CD14-positive monocyte (primary cell): ENCODE results near the gene STARD13. TPM values are rescaled to one million over a fixed set of nuclear protein-coding genes. Genes with fewer than 3 reads are reported as not detected.

Experiments used
- DNase-seq, 3 donors: peaks; one replicate each; pipeline ENCODE4 v3.0.0-alpha.2; 2011 to 2022
- H2AFZ ChIP-seq: 2 replicates; pipeline ENCODE4 v1.6.0; 2012; ENCODE audit warnings: mild to moderate bottlenecking, low read depth, low read length, inconsistent platforms; ENCODE audit not compliant: insufficient read depth, poor library complexity, severe bottlenecking
- H3K27ac ChIP-seq, 2 donors: 1 replicate in 1 of 2; 2 replicates in 1 of 2; pipeline ENCODE4 v1.5.1; 2012 to 2013; ENCODE audit warnings: low read length in 2 of 2, control low read depth in 1 of 2, inconsistent platforms in 1 of 2, low read depth in 1 of 2, mild to moderate bottlenecking in 1 of 2
- H3K27me3 ChIP-seq, 2 donors: one replicate each; pipeline versions ENCODE4 v1.6.0 to v1.6.1; 2011 to 2013; ENCODE audit warnings: low read length in 2 of 2; ENCODE audit not compliant: control insufficient read depth in 2 of 2, insufficient read depth in 2 of 2
- H3K36me3 ChIP-seq, 2 donors: replicated peaks in 1 of 2; 1 replicate in 1 of 2; 2 replicates in 1 of 2; pipeline versions ENCODE4 v1.5.1 to v1.6.1; 2012 to 2013; ENCODE audit warnings: low read length in 2 of 2, control low read depth in 1 of 2, inconsistent platforms in 1 of 2, mild to moderate bottlenecking in 1 of 2; ENCODE audit not compliant: insufficient read depth in 2 of 2, control insufficient read depth in 1 of 2
- H3K4me1 ChIP-seq, 2 donors: 1 replicate in 1 of 2; 2 replicates in 1 of 2; pipeline versions ENCODE4 v1.5.1 to v1.6.1; 2012 to 2013; ENCODE audit warnings: low read length in 2 of 2, control low read depth in 1 of 2, inconsistent platforms in 1 of 2, mild to moderate bottlenecking in 1 of 2, moderate library complexity in 1 of 2; ENCODE audit not compliant: insufficient read depth in 2 of 2, control insufficient read depth in 1 of 2
- H3K4me2 ChIP-seq: replicated peaks from 2 replicates; pipeline ENCODE3; 2012; ENCODE audit warnings: low read length, moderate library complexity, mild to moderate bottlenecking; ENCODE audit not compliant: poor library complexity, severe bottlenecking; ENCODE audit errors: extremely low read depth
- H3K4me3 ChIP-seq, 3 experiments: fragments of 200-600 bp in 1 of 3; sonication (generic) in 1 of 3; replicated peaks in 1 of 3; 1 replicate in 2 of 3; 2 replicates in 1 of 3; pipeline ENCODE4 v1.5.1; 2011 to 2013; ENCODE audit warnings: low read length in 3 of 3, mild to moderate bottlenecking in 3 of 3, control low read depth in 2 of 3, low read depth in 2 of 3, inconsistent platforms in 1 of 3, moderate library complexity in 1 of 3
- H3K79me2 ChIP-seq: 2 replicates; pipeline ENCODE4 v1.6.0; 2012; ENCODE audit warnings: mild to moderate bottlenecking, control low read depth, inconsistent platforms, low read length, moderate library complexity; ENCODE audit not compliant: insufficient read depth
- H3K9ac ChIP-seq: 2 replicates; pipeline ENCODE4 v1.6.0; 2017; ENCODE audit warnings: low read length, mild to moderate bottlenecking; ENCODE audit not compliant: insufficient read depth, poor library complexity, severe bottlenecking
- H3K9me3 ChIP-seq, 2 donors: replicated peaks in 1 of 2; 1 replicate in 1 of 2; 2 replicates in 1 of 2; pipeline versions ENCODE4 v1.5.1 to v1.6.1; 2012 to 2013; ENCODE audit warnings: low read length in 2 of 2, control low read depth in 1 of 2; ENCODE audit not compliant: control insufficient read depth in 1 of 2, insufficient read depth in 1 of 2
- H4K20me1 ChIP-seq: 2 replicates; pipeline ENCODE4 v1.6.0; 2012; ENCODE audit warnings: mild to moderate bottlenecking, low read length, control low read depth, moderate library complexity; ENCODE audit not compliant: insufficient read depth
- H3K27ac Mint-ChIP-seq, 7 donors: one replicate each; pipeline ENCODE4 v1.8.0; 2020; ENCODE audit warnings: mild to moderate bottlenecking in 7 of 7, mixed read lengths in 7 of 7, moderate library complexity in 6 of 7, inconsistent platforms in 2 of 7
- H3K27me3 Mint-ChIP-seq, 3 donors: one replicate each; pipeline ENCODE4 v1.8.0; 2021 to 2022; ENCODE audit warnings: low read depth in 3 of 3, mild to moderate bottlenecking in 3 of 3, mixed read lengths in 3 of 3, moderate library complexity in 3 of 3, inconsistent platforms in 1 of 3
- H3K36me3 Mint-ChIP-seq, 2 donors: one replicate each; pipeline ENCODE4 v1.8.0; 2020; ENCODE audit warnings: mixed read lengths in 2 of 2, inconsistent platforms in 1 of 2, mild to moderate bottlenecking in 1 of 2
- H3K4me1 Mint-ChIP-seq: one replicate; pipeline ENCODE4 v1.8.0; 2020; ENCODE audit warnings: mild to moderate bottlenecking, mixed read lengths
- H3K4me3 Mint-ChIP-seq, 2 donors: one replicate each; pipeline ENCODE4 v1.8.0; 2020; ENCODE audit warnings: mild to moderate bottlenecking in 2 of 2, mixed read lengths in 2 of 2, moderate library complexity in 1 of 2
- H3K9me3 Mint-ChIP-seq, 7 donors: one replicate each; pipeline ENCODE4 v1.8.0; 2020 to 2022; ENCODE audit warnings: mixed read lengths in 7 of 7, mild to moderate bottlenecking in 6 of 7, moderate library complexity in 6 of 7, inconsistent platforms in 2 of 7
- CTCF ChIP-seq: fragments of 200-600 bp; IDR thresholded peaks from one replicate; pipeline ENCODE4 v1.8.0; 2022; ENCODE audit warnings: antibody characterized with exemption, mild to moderate bottlenecking
- WGBS: methylation state at CpG from one replicate; pipeline ENCODE4 v1.1.5; 2013; ENCODE audit warnings: missing lambda C conversion rate; ENCODE audit not compliant: insufficient coverage; 5-methylcytosine and 5-hydroxymethylcytosine counted together
- intact Hi-C, 2 donors: fragments of 100-400 bp; cut with micrococcal nuclease; formaldehyde crosslinking; loops; one replicate each; pipeline versions ENCODE4 v1.15.0 to v1.15.1; 2023
- polyA plus RNA-seq, 3 donors: library from polyadenylated mRNA; depleted of rRNA in 1 of 3; unstranded in 2 of 3; stranded (reverse) in 1 of 3; fragments of 300-500 nt in 2 of 3; fragments of >200 nt in 1 of 3; fragmentation: Illumina TruSeq in 2 of 3; gene quantifications; 1 replicate in 2 of 3; 2 replicates in 1 of 3; pipeline ENCODE4 v1.2.3, GENCODE V29; 2012 to 2021

Gene STARD13
- polyA plus RNA-seq, 3 donors: 0.37 to 0.69 (median 0.60) TPM

DNA sequence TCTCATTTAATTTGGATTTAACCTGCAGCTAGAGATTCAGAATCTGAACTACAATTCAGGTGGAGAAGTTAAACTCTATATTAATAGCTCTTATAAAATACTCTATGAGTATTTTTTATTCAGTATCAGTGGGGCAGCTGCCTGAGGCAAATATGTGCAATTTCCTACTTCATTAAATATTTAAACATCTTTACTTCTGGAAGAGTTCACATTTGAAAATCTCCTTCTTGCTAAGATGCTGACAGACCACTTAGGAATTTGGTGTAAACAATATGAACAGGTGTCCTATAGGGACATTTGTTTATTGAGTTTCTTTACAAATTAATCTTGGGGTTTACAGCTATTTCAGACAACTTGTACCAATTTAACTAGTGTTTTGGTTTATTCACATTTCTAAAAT lies 20.4 kb downstream of the STARD13 start:
- Histone ChIP-seq H4K20me1 (no peaks in the 10 kb centered on the region), H3K79me2 (no peaks in the 10 kb centered on the region), H3K27me3 (no peaks in the 10 kb centered on the region), H3K4me3 (no peak overlapping the region), H3K4me2 (no peak overlapping the region), H3K4me1 (peaks cover 8 to 11% of the 10 kb centered on the region in 2 donors), H3K9ac (no peak overlapping the region), H3K36me3 (no peaks in the 10 kb centered on the region), H2AFZ (no peak overlapping the region), H3K27ac (no peak overlapping the region), H3K9me3 (no peaks in the 10 kb centered on the region)
- Mint-ChIP-seq H3K4me1 (peaks cover 19% of the 10 kb centered on the region), H3K4me3 (no peak overlapping the region), H3K9me3 (no peaks in the 10 kb centered on the region), H3K27ac (no peak overlapping the region), H3K36me3 (no peaks in the 10 kb centered on the region), H3K27me3 (no peaks in the 10 kb centered on the region)
- DNase-seq: no peak
- no peak for TF ChIP-seq CTCF
- intact Hi-C loops: no loop called here

DNA sequence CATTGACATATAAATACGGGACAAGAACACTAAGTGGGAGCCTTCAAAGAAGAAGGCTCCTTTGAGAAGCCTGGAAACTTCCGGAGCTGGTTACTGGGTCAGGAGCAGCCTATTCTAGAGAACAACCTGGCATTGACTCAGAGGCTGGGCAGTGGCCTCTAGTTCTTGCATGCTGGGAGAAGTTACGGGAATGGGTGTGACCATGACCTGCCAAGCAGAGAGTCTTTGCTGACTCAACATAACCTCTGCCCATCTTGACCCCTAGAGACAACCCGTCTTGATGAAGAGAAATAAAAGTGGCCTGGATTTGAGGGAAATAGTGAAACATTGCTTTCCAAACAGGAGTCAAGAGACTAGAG lies 21.0 kb downstream of the STARD13 start:
- no peak overlapping the region for H3K27ac Mint-ChIP-seq
- Histone ChIP-seq H2AFZ (no peak overlapping the region), H3K27me3 (no peaks in the 10 kb centered on the region), H3K4me3 (no peak overlapping the region), H3K4me2 (no peak overlapping the region), H3K27ac (no peak overlapping the region), H4K20me1 (no peaks in the 10 kb centered on the region), H3K79me2 (no peaks in the 10 kb centered on the region), H3K36me3 (no peaks in the 10 kb centered on the region), H3K4me1 (peaks cover 8 to 11% of the 10 kb centered on the region in 2 donors), H3K9me3 (no peaks in the 10 kb centered on the region), H3K9ac (no peak overlapping the region)
- H3K4me1 Mint-ChIP-seq: peaks cover 19% of the 10 kb centered on the region
- no peaks in the 10 kb centered on the region for H3K27me3 Mint-ChIP-seq
- WGBS: 100% methylated on average over 1 of the region's 4 CpGs
- no peaks in the 10 kb centered on the region for H3K9me3 Mint-ChIP-seq
- no peak for DNase-seq
- no peak for TF ChIP-seq CTCF
- H3K36me3 Mint-ChIP-seq: no peaks in the 10 kb centered on the region
- intact Hi-C loops: no loop called here
- no peak overlapping the region for H3K4me3 Mint-ChIP-seq
